ENCODE results near the gene NOX5. TPM values are rescaled to one million over a fixed set of nuclear protein-coding genes. Genes with fewer than 3 reads are reported as not detected.

The NOX5 gene
- polyA plus RNA-seq, 2 of the 4 experiments (the other 2 are of a cell fraction), result 0.19 to 0.22 TPM

GRCh38 chr15:69025320-69025719 lies 10.8 kb downstream of the NOX5 start:
- Histone ChIP-seq H3K4me1 (peaks cover 5% of the 10 kb centered on the region; the same call in 1 of the 3 replicates), H3K9me3 (no peaks in the 10 kb centered on the region), H3K4me3 (no peak overlapping the region), H3K27ac (no peak overlapping the region), H3K4me2 (no peak overlapping the region)
- 88% methylated on average over 5 of the region's 5 CpGs for WGBS (ENCODE audit: missing lambda C conversion rate)
- ATAC-seq (no peak), FAIRE-seq (no peak), DNase-seq (ENCODE audit: low read depth in 1 of 2, low spot score in 1 of 2) (no peak)
- TF ChIP-seq HEYL (CRISPR knock-in tag; IDR thresholded peaks at IDR 0.05), result no peak
- TF ChIP-seq CHD4 (IDR thresholded peaks at IDR 0.05; ENCODE audit: borderline replicate concordance), result no peak
- TF ChIP-seq HES2 (IDR thresholded peaks at IDR 0.05), result no peak
- no peak for TF ChIP-seq REST (IDR thresholded peaks at IDR 0.05)
- TF ChIP-seq ESRRA (IDR thresholded peaks at IDR 0.05; ENCODE audit: borderline replicate concordance, low read length), result no peak
- TF ChIP-seq MAFK (IDR thresholded peaks at IDR 0.05; ENCODE audit: partially characterized antibody), result no peak
- POLR2A ChIA-PET, result no interaction called here
- CTCF ChIA-PET, result interaction anchor here (0.8 to 1.0 kb wide), 2 partner anchors 11 to 369 kb away, joined by 3 to 4 read pairs; no protein-coding TSS in a partner anchor

- TF ChIP-seq BHLHE40 (IDR thresholded peaks at IDR 0.05; ENCODE audit: low read depth, low read length), result no peak
- TF ChIP-seq CTCF (IDR thresholded peaks at IDR 0.05), result no peak
- TF ChIP-seq MAFK (IDR thresholded peaks at IDR 0.05; ENCODE audit: partially characterized antibody), result peak; percentile 85
- no peak for TF ChIP-seq GATA3 (IDR thresholded peaks at IDR 0.05; ENCODE audit: borderline replicate concordance)
- peak; percentile 91 for TF ChIP-seq NFE2L2 (conservative IDR thresholded peaks at IDR 0.05; ENCODE audit: low read length)
- TF ChIP-seq KDM5A (IDR thresholded peaks at IDR 0.05), result no peak
- TF ChIP-seq POLR2A (IDR thresholded peaks at IDR 0.05; ENCODE audit: low read length), result no peak
- Histone ChIP-seq H3K4me2 (no peak overlapping the region), H3K9me3 (no peaks in the 10 kb centered on the region), H3K4me3 (no peak overlapping the region), H3K27ac (peak overlapping the region; percentile 24 to 54; a peak in 4 of 6 replicates), H3K4me1 (peaks cover 5% of the 10 kb centered on the region; the same call in 1 of the 3 replicates)
- WGBS (ENCODE audit: missing lambda C conversion rate), result 89% methylated on average over 5 of the region's 5 CpGs
- ATAC-seq (no peak), DNase-seq (ENCODE audit: low read depth in 1 of 2, low spot score in 1 of 2) (no peak), FAIRE-seq (no peak)
- ChIA-PET POLR2A (no interaction called here), CTCF (interaction anchor here (0.8 to 1.4 kb wide), 3 partner anchors 9 to 20 kb away, joined by 3 to 5 read pairs (median 3); no protein-coding TSS in a partner anchor)
Measured at GRCh38 chr15:69026355-69026754, 11.9 kb downstream of the NOX5 start.

GRCh38 chr15:69027976-69028518 lies 13.6 kb downstream of the NOX5 start:
- 83% methylated on average over 9 of the region's 9 CpGs for WGBS (ENCODE audit: missing lambda C conversion rate)
- no peak overlapping the region for H3K27ac ChIP-seq
- no peak for ATAC-seq

More at GRCh38 chr15:69027976-69028518, 13.6 kb downstream of the NOX5 start:
- ChIA-PET CTCF (no interaction called here), POLR2A (no interaction called here)
- H3K9me3 ChIP-seq, result no peaks in the 10 kb centered on the region
- H3K4me2 ChIP-seq, result no peak overlapping the region
- no peak for DNase-seq (ENCODE audit: low read depth in 1 of 2, low spot score in 1 of 2)
- TF ChIP-seq MAFK (IDR thresholded peaks at IDR 0.05; ENCODE audit: partially characterized antibody), result no peak
- no peak for FAIRE-seq
- peaks cover 14% of the 10 kb centered on the region for H3K4me1 ChIP-seq
- no peak overlapping the region for H3K4me3 ChIP-seq

Data from A549 (cell line).